Daoy (cell line): ENCODE measurements around the gene C4orf50. TPM values are rescaled to one million over a fixed set of nuclear protein-coding genes. Genes with fewer than 3 reads are reported as not detected.

Experiments used
- DNase-seq: peaks from one replicate; pipeline ENCODE4 v3.0.0-alpha.2; 2015; ENCODE audit warnings: low read depth
- total RNA-seq: library from RNA; depleted of rRNA; stranded (reverse); fragments of >200 nt; shearing (Covaris generic); gene quantifications from 2 replicates; pipeline ENCODE4 v1.2.3, GENCODE V29; 2014

C4orf50 gene
- total RNA-seq, 1 experiment from 2014 or later, result not detected

DNA sequence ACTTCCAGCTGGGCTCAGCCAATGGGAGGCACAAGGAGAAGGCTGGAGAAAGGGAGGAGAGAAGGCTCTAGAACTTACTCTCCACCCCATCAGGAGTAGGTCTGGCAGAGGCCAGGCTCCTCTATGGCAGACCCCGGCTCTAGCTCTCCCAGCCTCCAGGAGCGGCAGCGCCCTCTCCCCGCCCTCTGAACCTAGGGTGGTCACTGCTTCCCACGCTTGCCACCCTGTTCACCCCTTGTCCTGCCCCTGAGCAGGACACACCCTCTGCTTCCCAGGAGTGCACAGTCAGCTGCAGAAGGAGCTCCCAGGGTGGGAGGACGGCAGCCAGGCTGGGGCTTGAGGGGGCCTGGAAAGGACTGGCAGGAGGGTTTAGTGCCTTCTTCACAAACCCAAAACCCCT, 72.3 kb downstream of the C4orf50 start:
- no peak for DNase-seq

- DNase-seq, result no peak
Measured at GRCh38 chr4:5945171-5945570, 73.1 kb downstream of the C4orf50 start.

DNA sequence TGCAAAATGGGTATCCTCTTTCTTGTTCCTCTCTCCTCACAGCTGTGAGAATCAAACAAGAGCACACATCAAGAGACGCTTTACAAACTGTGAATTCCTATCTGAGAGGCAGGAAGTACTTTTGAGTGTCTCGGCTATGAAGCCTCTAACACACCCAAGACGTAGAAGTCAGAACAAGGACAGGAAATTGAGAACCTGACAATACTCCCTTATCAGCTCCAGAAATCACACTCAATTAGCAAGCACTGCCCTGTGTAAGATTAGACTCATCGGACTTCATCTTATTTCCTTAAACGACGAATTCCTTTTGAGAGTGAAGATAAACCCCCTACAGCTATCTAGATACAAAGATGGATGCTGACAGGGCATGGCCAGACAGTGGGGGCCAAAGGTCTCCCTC, 74.7 kb downstream of the C4orf50 start:
- no peak for DNase-seq

- no peak for DNase-seq
Measured at GRCh38 chr4:5942947-5943346, 75.3 kb downstream of the C4orf50 start.

- no peak for DNase-seq
Measured at GRCh38 chr4:5941601-5942000, 76.6 kb downstream of the C4orf50 start.

- peak; percentile 88 for DNase-seq
Measured at GRCh38 chr4:5940470-5941203, 77.6 kb downstream of the C4orf50 start.

DNA sequence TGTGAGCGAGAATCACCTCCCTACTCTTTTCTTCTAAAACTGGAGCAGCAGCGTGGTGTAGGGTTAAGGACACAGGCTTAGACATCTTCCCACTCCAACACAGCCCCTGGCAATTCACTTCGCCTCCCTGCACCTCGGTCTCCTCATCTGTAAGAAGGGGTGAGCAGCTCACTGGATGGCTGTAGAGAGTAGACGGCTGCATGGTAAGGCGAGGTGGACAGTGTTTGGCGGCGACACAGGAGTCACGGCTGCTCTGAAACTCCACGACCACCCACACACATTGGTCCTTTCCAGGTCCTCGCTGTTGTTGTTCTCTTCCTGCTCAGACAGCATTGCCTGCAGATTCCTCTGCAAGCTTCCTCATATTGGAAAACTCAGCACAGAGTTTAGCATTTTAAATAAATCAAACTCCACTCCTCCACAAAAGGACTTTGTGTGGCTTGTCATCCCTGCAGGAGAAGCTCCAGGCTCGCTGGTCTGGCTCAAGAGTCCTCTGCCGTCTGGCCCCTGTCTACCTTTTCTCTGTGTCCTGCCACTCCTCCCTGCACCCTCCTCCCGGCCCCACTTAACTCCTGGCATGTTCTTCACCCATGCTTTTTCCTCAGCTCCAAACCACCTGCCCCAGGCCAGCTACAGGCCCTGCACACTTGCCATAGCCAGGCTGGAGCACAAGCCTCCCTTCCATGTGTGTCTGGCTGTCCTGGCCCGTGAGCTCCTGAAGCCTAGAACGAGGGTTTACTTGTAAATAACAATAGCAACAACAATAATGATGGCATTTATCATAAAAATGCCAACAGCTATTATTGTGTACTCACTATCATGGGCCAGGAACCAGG, 84.0 kb downstream of the C4orf50 start:
- DNase-seq, result no peak

DNA sequence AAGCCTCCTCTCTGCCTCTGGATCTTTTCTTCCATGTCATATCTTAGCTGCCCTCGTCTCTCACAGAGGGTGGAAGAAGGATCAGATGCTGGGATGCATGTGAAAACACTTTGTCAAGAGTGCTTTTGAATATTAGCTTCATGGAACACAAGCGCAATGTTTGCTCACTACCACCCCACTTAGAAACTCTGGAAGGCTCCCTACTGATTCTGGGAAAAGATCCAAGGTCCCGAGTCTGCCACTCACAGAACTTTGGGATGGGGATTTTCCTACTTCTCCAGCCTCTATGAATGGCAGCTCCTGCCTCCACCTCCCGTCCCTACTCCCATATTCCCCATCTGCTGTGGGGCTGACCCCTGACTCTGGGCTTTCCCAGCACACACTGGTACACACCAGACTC, 85.1 kb downstream of the C4orf50 start:
- no peak for DNase-seq

DNA sequence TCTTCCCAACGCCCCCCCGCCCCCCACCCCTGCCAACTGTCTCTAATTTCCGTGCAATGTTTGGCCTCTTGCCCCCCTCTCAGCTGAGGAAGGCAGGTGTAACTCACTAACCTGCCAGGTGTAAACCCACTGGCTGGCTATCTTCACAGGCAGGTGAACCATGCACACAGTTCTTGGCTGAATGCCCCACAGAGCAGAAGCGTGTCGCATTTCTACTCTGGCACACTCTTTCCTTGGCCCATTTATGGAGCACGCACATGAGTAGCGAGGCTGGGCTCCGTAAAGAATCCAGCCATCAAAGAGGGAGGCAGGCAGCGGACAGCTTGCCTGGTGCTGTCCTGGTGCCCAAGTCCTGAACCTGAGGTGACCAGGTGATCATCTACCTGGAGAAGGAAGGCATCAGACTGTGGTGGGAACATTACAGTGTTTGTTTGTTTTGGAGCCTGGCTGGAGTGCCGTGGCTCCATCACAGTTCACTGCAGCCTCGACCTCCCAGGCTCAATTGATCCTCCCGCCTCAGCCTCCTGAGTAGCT, 86.1 kb downstream of the C4orf50 start:
- no peak for DNase-seq

GRCh38 chr4:5931526-5931925, 86.7 kb downstream of the C4orf50 start:
- DNase-seq, result no peak

GRCh38 chr4:5930876-5931275, 87.4 kb downstream of the C4orf50 start:
- DNase-seq, result no peak

- DNase-seq, result no peak
Measured at GRCh38 chr4:5930456-5930855, 87.8 kb downstream of the C4orf50 start.

DNA sequence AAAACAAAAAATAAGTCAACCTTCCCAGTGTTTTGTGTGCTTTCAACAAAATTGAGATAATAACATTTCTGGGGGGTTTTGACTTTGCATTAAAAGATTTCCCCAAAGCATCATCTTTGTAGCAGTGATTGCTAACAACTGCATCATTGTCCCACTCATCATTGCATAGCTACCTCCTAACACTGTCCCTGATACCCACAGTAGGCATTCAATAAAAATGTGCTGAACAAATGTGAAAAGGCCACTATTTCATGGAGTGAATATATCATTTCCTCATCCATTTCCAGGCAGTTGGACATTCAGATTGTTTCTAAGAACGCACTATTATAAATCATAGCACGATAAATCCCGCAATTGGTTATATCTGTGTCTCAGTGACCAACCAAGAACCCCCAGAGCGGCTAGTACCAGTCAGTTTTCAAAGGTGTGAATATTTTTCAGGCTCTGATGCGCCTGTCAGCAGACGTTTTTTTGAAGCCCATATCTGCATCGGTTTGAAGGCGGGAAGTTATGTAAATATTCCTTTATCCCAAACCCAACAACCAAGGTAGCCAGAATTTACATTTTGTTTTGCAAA, 89.3 kb downstream of the C4orf50 start:
- DNase-seq, result no peak

- DNase-seq, result no peak
Measured at GRCh38 chr4:5928274-5928673, 90.0 kb downstream of the C4orf50 start.

GRCh38 chr4:5927747-5928146, 90.5 kb downstream of the C4orf50 start:
- DNase-seq, result no peak

DNA sequence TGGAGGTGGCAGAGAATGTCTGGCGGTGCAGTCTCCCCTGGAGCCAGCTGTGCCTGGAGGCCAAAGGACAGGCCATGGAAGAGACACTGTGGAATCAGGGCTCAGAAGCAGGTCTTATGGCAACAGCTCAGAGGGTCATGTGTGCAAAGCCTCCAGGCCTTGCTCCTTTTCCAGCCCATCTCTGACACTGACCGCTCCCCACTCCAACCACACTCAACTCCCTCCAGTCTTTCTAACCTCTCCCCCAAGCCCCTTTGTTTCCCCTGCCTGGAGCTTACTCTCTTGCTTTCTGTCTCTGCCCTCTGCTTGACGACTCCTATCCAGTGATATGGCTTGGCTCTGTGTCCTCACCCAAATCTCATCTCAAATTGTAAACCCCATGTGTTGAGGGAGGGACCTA, 91.1 kb downstream of the C4orf50 start:
- no peak for DNase-seq

DNA sequence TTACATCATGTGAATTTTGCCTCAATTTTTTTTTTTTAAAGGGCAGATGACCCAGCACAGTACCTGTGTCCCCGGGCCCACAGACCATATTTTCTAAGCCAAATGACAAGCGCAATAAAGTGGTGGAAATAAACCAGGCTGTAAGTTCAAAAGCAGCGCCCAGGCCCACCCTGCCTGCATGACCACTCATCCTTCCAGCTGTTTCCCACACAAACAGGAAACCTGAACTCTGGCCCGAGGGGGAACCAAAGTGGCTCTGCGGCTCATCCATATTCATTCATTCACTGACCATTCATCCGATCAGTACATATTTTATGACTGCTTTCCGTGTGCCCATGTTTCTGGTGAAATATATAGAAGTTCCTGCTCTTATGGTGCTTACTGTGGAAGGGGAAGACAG, 91.6 kb downstream of the C4orf50 start:
- DNase-seq, result no peak

DNA sequence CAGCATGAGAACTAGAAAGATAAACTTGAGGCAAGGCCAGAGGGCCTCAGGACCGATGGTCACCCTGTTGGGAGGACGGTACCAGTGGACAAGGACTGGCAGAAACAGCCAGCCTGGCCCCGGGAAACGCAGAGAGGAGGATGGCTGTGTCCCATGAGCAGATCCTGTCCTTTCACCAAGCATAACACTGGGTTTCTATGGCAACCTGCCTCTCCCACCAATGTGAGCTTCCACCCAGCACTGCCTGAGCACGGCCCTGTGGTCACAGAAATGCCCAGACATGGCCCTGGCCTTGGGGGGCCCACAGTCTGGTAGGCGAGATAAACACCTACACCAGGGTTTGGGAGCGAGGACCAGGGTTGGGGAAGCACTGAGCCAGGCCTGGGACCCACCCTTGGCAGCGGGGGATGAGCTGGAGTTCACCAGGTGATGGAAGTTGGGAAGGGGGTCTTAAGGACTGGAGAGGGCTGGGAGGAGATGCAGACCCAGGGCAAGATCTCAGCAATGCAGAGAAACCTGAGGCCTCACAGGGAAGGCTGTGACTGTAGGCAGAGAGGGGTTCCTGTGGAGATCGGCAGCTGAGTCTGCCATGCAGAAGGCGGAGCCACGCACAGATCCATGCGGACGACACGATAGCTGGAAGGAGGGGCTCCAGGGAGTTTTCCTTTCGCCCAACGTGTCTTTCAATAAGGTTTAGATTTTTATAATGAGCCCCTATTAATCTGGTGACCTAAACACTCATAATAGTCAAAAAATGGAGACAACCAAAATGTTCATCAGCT, 92.6 kb downstream of the C4orf50 start:
- DNase-seq, result no peak

- no peak for DNase-seq
Measured at GRCh38 chr4:5924461-5925125, 93.6 kb downstream of the C4orf50 start.

DNA sequence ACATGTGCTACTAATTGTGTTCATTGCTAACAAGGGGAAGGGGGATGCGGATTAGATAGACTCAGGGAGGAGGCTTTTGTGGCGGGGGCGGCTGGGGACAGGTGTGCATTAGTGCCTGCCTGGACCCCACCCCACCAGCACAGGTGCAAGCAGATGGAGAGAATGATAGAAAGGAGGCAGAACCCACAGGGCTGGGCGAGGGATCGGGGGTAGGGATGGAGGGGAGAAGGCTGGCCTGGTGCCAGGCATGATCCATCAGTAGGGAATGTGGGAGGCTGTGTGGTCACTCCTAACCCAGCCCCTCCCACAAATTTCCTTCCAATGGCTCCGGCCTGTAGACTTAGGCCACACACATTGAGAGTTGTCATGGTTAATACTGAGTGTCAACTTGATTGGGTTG, 94.9 kb downstream of the C4orf50 start:
- peak; percentile 70 for DNase-seq

GRCh38 chr4:5922556-5922955, 95.7 kb downstream of the C4orf50 start:
- no peak for DNase-seq
